Endodermal cell (in vitro differentiated cells): ENCODE results near the gene EPHB1. TPM values are rescaled to one million over a fixed set of nuclear protein-coding genes. Genes with fewer than 3 reads are reported as not detected.

Experiments used
- DNase-seq: peaks from one replicate; pipeline ENCODE4 v3.0.0-alpha.2; 2017
- H3K27ac ChIP-seq: 2 replicates; pipeline ENCODE4 v1.5.1; 2013; ENCODE audit warnings: mild to moderate bottlenecking, low read depth, low read length, moderate library complexity
- H3K27me3 ChIP-seq: 2 replicates; pipeline ENCODE4 v1.6.1; 2013; ENCODE audit warnings: mild to moderate bottlenecking, low read length, moderate library complexity; ENCODE audit not compliant: insufficient read depth, control insufficient read depth, poor library complexity, severe bottlenecking
- H3K36me3 ChIP-seq: 2 replicates; pipeline ENCODE4 v1.7.0; 2013; ENCODE audit warnings: mild to moderate bottlenecking, low read length, moderate library complexity; ENCODE audit not compliant: control insufficient read depth, insufficient read depth
- H3K4me1 ChIP-seq: one replicate; pipeline ENCODE4 v1.7.0; 2013; ENCODE audit warnings: low read length; ENCODE audit not compliant: control insufficient read depth, insufficient read depth
- H3K4me3 ChIP-seq: 2 replicates; pipeline ENCODE4 v1.5.1; 2013; ENCODE audit warnings: mild to moderate bottlenecking, low read length, moderate library complexity
- H3K9ac ChIP-seq: 2 replicates; pipeline ENCODE4 v1.6.1; 2013; ENCODE audit warnings: mild to moderate bottlenecking, low read length, moderate library complexity; ENCODE audit not compliant: poor library complexity, severe bottlenecking; ENCODE audit errors: extremely low read depth
- H3K9me3 ChIP-seq: 2 replicates; pipeline ENCODE4 v1.6.1; 2013; ENCODE audit warnings: mild to moderate bottlenecking, low read length, moderate library complexity; ENCODE audit not compliant: control insufficient read depth
- H3K27ac Mint-ChIP-seq: 2 replicates; pipeline ENCODE4 v1.8.0; 2020; ENCODE audit warnings: mixed read lengths
- H3K27me3 Mint-ChIP-seq: 2 replicates; pipeline ENCODE4 v1.8.0; 2021; ENCODE audit warnings: mild to moderate bottlenecking, mixed read lengths; ENCODE audit not compliant: insufficient read depth
- H3K36me3 Mint-ChIP-seq: 2 replicates; pipeline ENCODE4 v1.8.0; 2020; ENCODE audit warnings: low read depth, mixed read lengths
- H3K4me1 Mint-ChIP-seq: 2 replicates; pipeline ENCODE4 v1.8.0; 2020; ENCODE audit warnings: mixed read lengths
- H3K4me3 Mint-ChIP-seq: 2 replicates; pipeline ENCODE4 v1.8.0; 2020; ENCODE audit warnings: mild to moderate bottlenecking, moderate library complexity, mixed read lengths
- H3K9me3 Mint-ChIP-seq: 2 replicates; pipeline ENCODE4 v1.8.0; 2020; ENCODE audit warnings: mild to moderate bottlenecking, mixed read lengths
- CTCF ChIP-seq: fragments of 200-600 bp; sonication (generic); conservative IDR thresholded peaks from 2 replicates; pipeline ENCODE4 v1.5.0; 2021; ENCODE audit warnings: antibody characterized with exemption, mild to moderate bottlenecking
- WGBS, 2 experiments: methylation state at CpG; one replicate each; pipeline versions ENCODE4 v1.1.5 to v1.1.7; 2013; ENCODE audit warnings: missing lambda C conversion rate in 2 of 2, mixed read lengths in 1 of 2; ENCODE audit not compliant: insufficient coverage in 1 of 2, insufficient read length in 1 of 2; 5-methylcytosine and 5-hydroxymethylcytosine counted together
- total RNA-seq, 2 donors: library from RNA; stranded (reverse); fragmentation: NEBNext Ultra II Directional in 1 of 2; extraction: Animal tissue kit (Norgen Biotek cat#: 25700) in 1 of 2; gene quantifications; 2 replicates in 1 of 2; 3 replicates in 1 of 2; pipeline ENCODE4 v1.2.1, GENCODE V29; 2021

The EPHB1 gene
- total RNA-seq, 2 donors from 2014 or later: 2.9 to 3.6 TPM

- no peak overlapping the region for H3K9ac ChIP-seq
- H3K4me3 ChIP-seq: no peak overlapping the region
- DNase-seq: no peak
- H3K36me3 ChIP-seq: no peaks in the 10 kb centered on the region
- WGBS, 2 experiments: 82 to 100% methylated on average over 1 to 4 of the region's 4 CpGs
- Mint-ChIP-seq H3K27me3 (peaks cover 2% of the 10 kb centered on the region), H3K4me3 (no peak overlapping the region), H3K36me3 (no peaks in the 10 kb centered on the region), H3K4me1 (peaks cover 2% of the 10 kb centered on the region), H3K27ac (no peak overlapping the region), H3K9me3 (no peaks in the 10 kb centered on the region)
- no peaks in the 10 kb centered on the region for H3K4me1 ChIP-seq
- no peaks in the 10 kb centered on the region for H3K9me3 ChIP-seq
- H3K27ac ChIP-seq: no peak overlapping the region
- H3K27me3 ChIP-seq: no peaks in the 10 kb centered on the region
- TF ChIP-seq CTCF: no peak
Measured at GRCh38 chr3:135051409-135051973, 256.4 kb downstream of the EPHB1 start.

- WGBS, 2 experiments: 94 to 100% methylated on average over 3 to 5 of the region's 5 CpGs
- H3K4me1 Mint-ChIP-seq: peaks cover under 1% of the 10 kb centered on the region
- no peak for DNase-seq
Measured at GRCh38 chr3:135055449-135055848, 260.4 kb downstream of the EPHB1 start.

GRCh38 chr3:135056084-135056730 is 261.1 kb downstream of the EPHB1 start:
- Histone ChIP-seq H3K27ac (no peak overlapping the region), H3K4me1 (no peaks in the 10 kb centered on the region), H3K9ac (no peak overlapping the region), H3K9me3 (no peaks in the 10 kb centered on the region), H3K4me3 (no peak overlapping the region), H3K36me3 (no peaks in the 10 kb centered on the region), H3K27me3 (no peaks in the 10 kb centered on the region)
- H3K27me3 Mint-ChIP-seq: peaks cover 8% of the 10 kb centered on the region
- no peaks in the 10 kb centered on the region for H3K9me3 Mint-ChIP-seq
- no peak overlapping the region for H3K4me3 Mint-ChIP-seq
- WGBS, 2 experiments: 81 to 92% methylated on average over 7 of the region's 7 CpGs
- DNase-seq: no peak
- no peak for TF ChIP-seq CTCF
- H3K4me1 Mint-ChIP-seq: no peaks in the 10 kb centered on the region
- H3K36me3 Mint-ChIP-seq: no peaks in the 10 kb centered on the region
- no peak overlapping the region for H3K27ac Mint-ChIP-seq

More at GRCh38 chr3:135055449-135055848, 260.4 kb downstream of the EPHB1 start:
- Mint-ChIP-seq H3K27ac (no peak overlapping the region), H3K9me3 (no peaks in the 10 kb centered on the region), H3K27me3 (peaks cover 8% of the 10 kb centered on the region), H3K4me3 (no peak overlapping the region), H3K36me3 (no peaks in the 10 kb centered on the region)
- TF ChIP-seq CTCF: no peak
- H3K36me3 ChIP-seq: no peaks in the 10 kb centered on the region
- H3K9ac ChIP-seq: no peak overlapping the region
- no peak overlapping the region for H3K27ac ChIP-seq
- H3K9me3 ChIP-seq: no peaks in the 10 kb centered on the region
- no peak overlapping the region for H3K4me3 ChIP-seq
- H3K27me3 ChIP-seq: no peaks in the 10 kb centered on the region
- H3K4me1 ChIP-seq: no peaks in the 10 kb centered on the region
